Tibial artery (tissue), 4 donors: ENCODE results near the gene GJC1.

Source experiments
- DNase-seq, 2 donors: peaks; one replicate each; pipeline ENCODE4 v3.0.0-alpha.2; 2019
- H3K27ac ChIP-seq, 2 donors: fragments of 200-600 bp; sonication (generic) in 1 of 2; 1 replicate in 1 of 2; 2 replicates in 1 of 2; pipeline ENCODE4 v1.5.1; 2018 to 2019; ENCODE audit warnings: mild to moderate bottlenecking in 1 of 2
- H3K27me3 ChIP-seq, 2 donors: fragments of 200-600 bp; sonication (generic) in 1 of 2; one replicate each; pipeline versions ENCODE4 v1.5.1 to v1.6.0; 2016 to 2019
- H3K36me3 ChIP-seq, 3 donors: fragments of 200-600 bp; sonication (generic) in 2 of 3; one replicate each; pipeline ENCODE4 v1.5.1; 2016 to 2019; ENCODE audit warnings: mild to moderate bottlenecking in 2 of 3
- H3K4me1 ChIP-seq, 4 donors: fragments of 200-600 bp; sonication (generic) in 2 of 4; 1 replicate in 3 of 4; 2 replicates in 1 of 4; pipeline ENCODE4 v1.5.1; 2016 to 2019
- H3K4me3 ChIP-seq, 2 donors: fragments of 200-600 bp; sonication (generic) in 1 of 2; 1 replicate in 1 of 2; 2 replicates in 1 of 2; pipeline ENCODE4 v1.5.1; 2018 to 2019; ENCODE audit warnings: mild to moderate bottlenecking in 2 of 2
- H3K9me3 ChIP-seq, 3 donors: fragments of 200-600 bp; sonication (generic) in 1 of 3; one replicate each; pipeline ENCODE4 v1.5.1; 2016 to 2019
- intact Hi-C: fragments of 100-400 bp; cut with DNase I; formaldehyde crosslinking; loops from one replicate; pipeline ENCODE4 v1.15.0; 2023; ENCODE audit warnings: low total_unique reads
- TF ChIP-seq, protein P1 (sequence below), 2 experiments: fragments of 200-600 bp in 1 of 2; fragments of 450-650 bp in 1 of 2; IDR thresholded peaks; one replicate each; pipeline ENCODE4 v1.5.1; 2017 to 2019; ENCODE audit warnings: antibody characterized with exemption in 2 of 2, mild to moderate bottlenecking in 1 of 2, moderate library complexity in 1 of 2

The GJC1 gene

DNA sequence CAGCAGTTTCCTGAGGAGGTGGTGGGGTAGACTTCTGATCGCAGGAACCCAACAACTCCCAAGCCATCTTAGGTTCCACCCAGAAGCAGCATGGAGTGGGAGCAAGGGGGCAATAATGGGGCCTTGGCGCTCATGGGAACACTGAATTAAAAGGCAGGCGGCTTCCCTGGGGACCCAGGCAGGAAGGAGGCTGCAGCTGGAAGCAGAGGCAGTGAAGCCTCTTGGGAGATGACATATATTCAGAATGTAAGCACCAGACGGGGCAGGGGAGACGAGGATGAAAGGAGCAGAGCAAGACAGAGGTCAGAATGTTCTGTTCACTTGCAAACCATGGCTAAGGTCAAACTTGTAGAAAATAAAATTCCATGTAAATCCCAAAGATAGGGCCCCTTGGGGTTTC lies 20.5 kb upstream of the GJC1 start:
- no peaks in the 10 kb centered on the region for H3K9me3 ChIP-seq
- no peaks in the 10 kb centered on the region for H3K4me1 ChIP-seq
- H3K27me3 ChIP-seq: no peaks in the 10 kb centered on the region
- peaks cover 54 to 68% (median 54%) of the 10 kb centered on the region in 3 donors for H3K36me3 ChIP-seq
- intact Hi-C loops: no loop called here
- TF ChIP-seq, protein P1, sequence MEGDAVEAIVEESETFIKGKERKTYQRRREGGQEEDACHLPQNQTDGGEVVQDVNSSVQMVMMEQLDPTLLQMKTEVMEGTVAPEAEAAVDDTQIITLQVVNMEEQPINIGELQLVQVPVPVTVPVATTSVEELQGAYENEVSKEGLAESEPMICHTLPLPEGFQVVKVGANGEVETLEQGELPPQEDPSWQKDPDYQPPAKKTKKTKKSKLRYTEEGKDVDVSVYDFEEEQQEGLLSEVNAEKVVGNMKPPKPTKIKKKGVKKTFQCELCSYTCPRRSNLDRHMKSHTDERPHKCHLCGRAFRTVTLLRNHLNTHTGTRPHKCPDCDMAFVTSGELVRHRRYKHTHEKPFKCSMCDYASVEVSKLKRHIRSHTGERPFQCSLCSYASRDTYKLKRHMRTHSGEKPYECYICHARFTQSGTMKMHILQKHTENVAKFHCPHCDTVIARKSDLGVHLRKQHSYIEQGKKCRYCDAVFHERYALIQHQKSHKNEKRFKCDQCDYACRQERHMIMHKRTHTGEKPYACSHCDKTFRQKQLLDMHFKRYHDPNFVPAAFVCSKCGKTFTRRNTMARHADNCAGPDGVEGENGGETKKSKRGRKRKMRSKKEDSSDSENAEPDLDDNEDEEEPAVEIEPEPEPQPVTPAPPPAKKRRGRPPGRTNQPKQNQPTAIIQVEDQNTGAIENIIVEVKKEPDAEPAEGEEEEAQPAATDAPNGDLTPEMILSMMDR (IDR thresholded peaks at IDR 0.05): no peak
- DNase-seq: no peak
- H3K4me3 ChIP-seq: no peak overlapping the region
- no peak overlapping the region for H3K27ac ChIP-seq

DNA sequence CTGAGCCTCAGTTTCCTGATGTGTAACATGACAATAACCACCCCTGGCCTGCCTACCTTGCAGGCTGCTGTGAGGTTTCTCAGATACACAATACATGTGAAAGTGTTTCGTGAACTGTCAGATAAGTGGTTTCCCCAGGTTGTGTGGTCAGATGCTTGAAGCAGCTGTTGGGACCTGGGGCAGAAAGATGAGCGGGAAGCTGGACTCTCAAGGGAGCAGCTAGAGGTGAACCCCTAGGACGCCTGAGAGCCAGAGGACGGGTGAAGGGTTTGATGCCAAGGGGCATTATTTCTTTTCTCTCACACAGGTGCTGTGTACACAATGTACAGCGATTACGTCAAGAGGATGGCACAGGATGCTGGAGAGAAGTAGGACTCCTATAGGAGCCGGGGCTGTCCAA lies 19.9 kb upstream of the GJC1 start:
- Histone ChIP-seq H3K36me3 (peaks cover 48 to 62% (median 48%) of the 10 kb centered on the region in 3 donors), H3K9me3 (no peaks in the 10 kb centered on the region), H3K27me3 (no peaks in the 10 kb centered on the region), H3K4me1 (no peaks in the 10 kb centered on the region), H3K27ac (no peak overlapping the region), H3K4me3 (no peak overlapping the region)
- TF ChIP-seq, protein P1 (IDR thresholded peaks at IDR 0.05): no peak
- no peak for DNase-seq
- intact Hi-C loops: no loop called here

- intact Hi-C loops: no loop called here
Measured at GRCh38 chr17:44848961-44849489, 18.9 kb upstream of the GJC1 start.

DNA sequence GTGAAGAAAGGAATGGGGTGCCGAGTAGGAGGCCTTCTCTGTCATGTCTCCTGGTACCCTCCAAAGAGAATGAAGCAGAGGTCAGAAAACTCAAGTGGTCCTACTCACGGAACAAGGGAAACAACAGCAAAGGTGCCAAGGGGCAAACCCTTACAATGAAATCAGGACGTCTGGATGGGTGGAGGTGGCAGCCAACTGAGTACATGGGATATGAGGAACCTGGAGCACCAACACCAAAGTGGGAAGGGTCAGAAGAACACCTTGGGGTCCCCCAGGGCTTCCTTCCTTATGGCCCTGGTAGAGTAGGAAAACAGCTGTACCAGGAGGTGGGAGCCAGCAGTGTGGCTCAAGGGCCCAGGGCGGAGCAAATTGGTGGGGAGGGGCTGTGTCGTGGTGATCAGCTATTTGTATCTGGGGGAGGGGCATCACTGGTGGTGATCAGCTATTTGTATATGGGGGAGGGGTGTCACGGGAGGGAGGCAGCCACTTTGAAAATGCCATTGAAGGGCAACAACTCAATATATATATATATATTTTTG lies 18.2 kb upstream of the GJC1 start:
- TF ChIP-seq, protein P1 (IDR thresholded peaks at IDR 0.05): no peak
- Histone ChIP-seq H3K4me3 (no peak overlapping the region), H3K36me3 (peaks cover 31 to 45% (median 31%) of the 10 kb centered on the region in 3 donors), H3K27ac (no peak overlapping the region), H3K4me1 (peaks cover 0 to 15% (median 5%) of the 10 kb centered on the region in 4 donors), H3K27me3 (no peaks in the 10 kb centered on the region), H3K9me3 (no peaks in the 10 kb centered on the region)
- no peak for DNase-seq
- intact Hi-C loops: no loop called here

More at GRCh38 chr17:44848961-44849489, 18.9 kb upstream of the GJC1 start:
- TF ChIP-seq, protein P1 (IDR thresholded peaks at IDR 0.05): no peak
- Histone ChIP-seq H3K27me3 (no peaks in the 10 kb centered on the region), H3K9me3 (no peaks in the 10 kb centered on the region), H3K36me3 (peaks cover 38 to 52% (median 38%) of the 10 kb centered on the region in 3 donors), H3K27ac (no peak overlapping the region), H3K4me3 (no peak overlapping the region), H3K4me1 (peaks cover 0 to 10% (median 4%) of the 10 kb centered on the region in 4 donors)
- no peak for DNase-seq

DNA sequence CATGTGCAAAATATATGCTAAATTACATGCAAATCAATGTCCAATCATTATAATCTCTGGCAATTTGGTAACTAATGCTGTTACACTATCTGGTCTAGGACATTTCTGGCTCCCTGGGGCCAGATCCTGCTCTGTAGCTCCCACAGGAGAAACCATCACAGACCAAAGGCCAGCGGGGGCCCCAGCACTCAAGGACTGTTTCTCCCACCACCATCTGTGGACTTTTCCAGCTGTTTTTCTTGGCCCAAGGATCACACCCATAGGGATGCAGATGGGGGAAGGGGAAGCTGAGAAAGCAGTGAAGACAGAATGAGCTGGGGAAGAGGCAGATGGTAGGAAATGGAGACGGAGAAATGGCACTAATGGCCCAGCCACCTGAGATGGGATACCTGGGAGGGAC lies 17.5 kb upstream of the GJC1 start, which contains the start of gene HIGD1B:
Gene HIGD1B (plus strand): TSS at position 298 of the 400 bp plus-strand sequence. CDS start 270 bp downstream, outside the sequence.
- H3K9me3 ChIP-seq: no peaks in the 10 kb centered on the region
- no peak within 1 kb of the TSS for H3K27ac ChIP-seq
- no peaks in the 10 kb centered on the region for H3K27me3 ChIP-seq
- intact Hi-C loops: no loop called here
- H3K4me3 ChIP-seq: no peak within 1 kb of the TSS
- no peak for DNase-seq
- TF ChIP-seq, protein P1 (IDR thresholded peaks at IDR 0.05): no peak
- H3K36me3 ChIP-seq: peaks cover 23 to 37% (median 24%) of the 10 kb centered on the region in 3 donors
- H3K4me1 ChIP-seq: peaks cover 0 to 22% (median 8%) of the 10 kb centered on the region in 4 donors
